ENCODE measurements around the gene C11orf71.
A peak's percentile ranks its signal among the peaks of the same experiment; 100 is the strongest.

Gene C11orf71

GRCh38 chr11:114432893-114433292, 32.6 kb upstream of the C11orf71 start:
- no peak overlapping the region for H3K4me3 ChIP-seq (ENCODE audit: low read depth, low read length)
- no peak for TF ChIP-seq CTCF (IDR thresholded peaks at IDR 0.05; ENCODE audit: low read depth, low read length, missing control alignments)
- no peak for DNase-seq (ENCODE audit: low read depth)

GRCh38 chr11:114430290-114430689, 30.0 kb upstream of the C11orf71 start:
- H3K4me3 ChIP-seq (ENCODE audit: low read depth, low read length) = no peak overlapping the region
- no peak for TF ChIP-seq CTCF (IDR thresholded peaks at IDR 0.05; ENCODE audit: low read depth, low read length, missing control alignments)
- DNase-seq (ENCODE audit: low read depth) = no peak

- no peak for TF ChIP-seq CTCF (IDR thresholded peaks at IDR 0.05; ENCODE audit: low read depth, low read length, missing control alignments)
- DNase-seq (ENCODE audit: low read depth) = no peak
- H3K4me3 ChIP-seq (ENCODE audit: low read depth, low read length) = no peak overlapping the region
Observed at GRCh38 chr11:114426280-114426679, 26.0 kb upstream of the C11orf71 start.

GRCh38 chr11:114416441-114416961, 16.2 kb upstream of the C11orf71 start:
- TF ChIP-seq CTCF (IDR thresholded peaks at IDR 0.05; ENCODE audit: low read depth, low read length, missing control alignments) = no peak

GRCh38 chr11:114413958-114414357, 13.6 kb upstream of the C11orf71 start:
- DNase-seq (ENCODE audit: low read depth) = no peak
- TF ChIP-seq CTCF (IDR thresholded peaks at IDR 0.05; ENCODE audit: low read depth, low read length, missing control alignments) = no peak
- H3K4me3 ChIP-seq (ENCODE audit: low read depth, low read length) = no peak overlapping the region

More at GRCh38 chr11:114416441-114416961, 16.2 kb upstream of the C11orf71 start:
- DNase-seq (ENCODE audit: low read depth) = no peak
- H3K4me3 ChIP-seq (ENCODE audit: low read depth, low read length) = no peak overlapping the region

GRCh38 chr11:114412946-114413345, 12.6 kb upstream of the C11orf71 start:
- TF ChIP-seq CTCF (IDR thresholded peaks at IDR 0.05; ENCODE audit: low read depth, low read length, missing control alignments) = no peak
- no peak overlapping the region for H3K4me3 ChIP-seq (ENCODE audit: low read depth, low read length)
- no peak for DNase-seq (ENCODE audit: low read depth)

GRCh38 chr11:114401311-114401710, 1.0 kb upstream of the C11orf71 start:
- no peak for TF ChIP-seq CTCF (IDR thresholded peaks at IDR 0.05; ENCODE audit: low read depth, low read length, missing control alignments)
- no peak for DNase-seq (ENCODE audit: low read depth)
- H3K4me3 ChIP-seq (ENCODE audit: low read depth, low read length) = peak overlapping the region; percentile 94

All from GM12864 (cell line).